HG03039 (cell line): ENCODE measurements around the gene JPH3.

Experiments
- ATAC-seq: cut with Tn5 transposase; IDR thresholded peaks from one replicate; pipeline ENCODE4 v1.9.1; 2021; ENCODE audit warnings: mild to moderate bottlenecking, moderate library complexity; ENCODE audit not compliant: unreplicated experiment

The JPH3 gene

DNA sequence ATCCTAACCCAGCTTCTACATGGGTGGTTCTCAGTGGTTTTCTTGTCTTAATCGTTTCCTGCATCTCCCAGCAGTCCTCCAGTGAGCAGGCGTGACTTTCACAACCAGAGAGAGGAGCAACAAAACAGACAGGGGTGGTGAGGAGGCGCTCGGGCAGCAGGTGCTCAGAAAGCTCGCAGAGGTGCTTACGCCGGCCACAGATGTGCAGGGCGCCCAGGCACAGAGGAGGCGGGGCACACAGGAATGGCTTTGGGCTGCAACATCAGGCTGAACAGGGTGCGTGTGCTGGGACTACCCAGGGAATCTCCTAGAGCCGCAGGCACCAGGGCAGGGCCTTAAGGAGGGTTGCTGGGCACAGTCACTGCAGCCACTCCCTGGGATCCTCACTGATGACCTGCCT lies 130.9 kb downstream of the JPH3 start:
- no peak for ATAC-seq

DNA sequence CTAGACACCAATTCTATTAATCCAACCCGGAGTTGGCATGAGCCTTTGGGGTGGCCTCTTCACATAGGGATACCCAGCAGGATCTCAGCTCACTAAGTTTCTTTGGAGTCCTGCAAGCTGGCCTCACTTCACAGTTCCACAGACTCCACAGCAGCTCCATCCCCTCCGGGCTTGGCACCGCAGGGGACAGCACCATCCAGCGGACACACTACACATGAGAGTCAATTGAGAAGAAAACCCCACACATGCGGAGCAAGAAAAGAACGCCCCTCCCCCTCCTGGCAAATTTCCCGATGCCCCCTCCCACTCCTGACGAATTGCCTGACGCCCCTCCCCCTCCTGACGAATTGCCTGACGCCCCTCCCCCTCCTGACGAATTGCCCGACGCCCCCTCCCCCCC lies 132.3 kb downstream of the JPH3 start:
- no peak for ATAC-seq

DNA sequence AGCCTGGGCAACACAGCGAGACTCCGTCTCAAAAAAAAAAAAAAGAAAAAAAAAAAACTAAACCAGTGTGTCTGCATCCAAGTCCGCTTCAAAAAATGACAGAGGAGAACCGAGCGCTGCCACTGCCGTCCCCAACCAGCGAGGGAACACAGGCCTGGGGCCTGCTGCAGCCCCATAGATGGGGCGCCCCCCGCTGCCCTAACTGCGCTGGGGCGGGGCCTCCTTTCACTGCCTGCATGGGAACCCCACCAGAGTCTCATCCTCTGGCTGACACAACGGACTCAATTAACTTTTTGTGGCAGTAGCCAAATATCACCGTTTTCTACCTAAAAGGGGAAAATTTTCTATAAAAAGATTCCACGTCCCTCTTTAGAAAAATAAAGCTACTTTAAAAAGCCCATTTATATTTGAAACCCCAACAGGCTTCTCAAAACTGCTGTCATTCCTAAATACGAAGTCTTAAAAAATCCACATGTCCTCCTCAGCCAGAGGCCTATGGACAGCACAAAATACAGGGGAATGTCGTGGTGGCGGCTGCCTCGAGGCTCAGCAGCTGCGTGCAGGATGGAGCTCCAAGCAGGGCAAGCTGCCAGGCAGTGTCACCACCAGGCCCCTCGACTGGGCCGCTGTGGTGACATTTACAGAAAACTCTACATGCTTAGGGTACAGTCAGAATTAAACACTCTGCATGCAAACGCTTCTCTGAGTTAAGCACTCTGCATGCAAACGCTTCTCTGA lies 133.1 kb downstream of the JPH3 start:
- ATAC-seq: no peak

DNA sequence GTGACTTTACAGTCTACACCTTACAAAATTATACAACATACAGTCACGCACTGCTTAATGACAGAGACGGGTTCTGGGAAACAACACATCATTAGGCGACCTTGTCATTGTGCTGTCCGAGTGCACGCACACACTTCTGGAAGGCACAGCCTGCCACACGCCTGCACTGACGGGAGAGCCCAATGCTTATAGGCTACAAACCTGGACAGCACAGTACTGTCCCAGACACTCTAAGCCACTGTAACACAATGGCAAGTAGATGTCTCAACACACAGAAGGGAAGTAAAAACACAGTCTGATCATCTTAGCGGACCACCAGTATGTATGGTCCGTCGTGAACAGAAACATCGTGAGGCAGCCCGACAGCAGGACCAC lies 133.7 kb downstream of the JPH3 start:
- no peak for ATAC-seq

DNA sequence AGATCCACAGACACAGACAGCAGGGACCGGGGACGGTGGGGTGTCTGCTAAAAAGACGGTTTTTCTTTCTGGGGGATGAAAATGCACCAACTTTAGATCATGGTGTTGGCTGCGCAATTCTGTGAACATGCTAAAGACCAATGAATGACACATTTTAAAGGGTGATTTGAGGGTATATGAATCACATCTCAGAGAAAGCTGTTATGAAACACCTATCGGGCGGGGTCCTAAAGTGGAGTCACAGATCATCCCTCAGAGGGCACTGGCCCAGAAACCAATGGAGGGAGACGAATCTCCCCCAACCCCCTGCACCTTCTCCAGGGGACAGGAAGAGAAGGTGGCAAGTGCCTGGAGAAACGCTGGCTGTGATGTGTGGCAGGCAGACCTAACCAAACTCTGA lies 137.5 kb downstream of the JPH3 start:
- no peak for ATAC-seq

DNA sequence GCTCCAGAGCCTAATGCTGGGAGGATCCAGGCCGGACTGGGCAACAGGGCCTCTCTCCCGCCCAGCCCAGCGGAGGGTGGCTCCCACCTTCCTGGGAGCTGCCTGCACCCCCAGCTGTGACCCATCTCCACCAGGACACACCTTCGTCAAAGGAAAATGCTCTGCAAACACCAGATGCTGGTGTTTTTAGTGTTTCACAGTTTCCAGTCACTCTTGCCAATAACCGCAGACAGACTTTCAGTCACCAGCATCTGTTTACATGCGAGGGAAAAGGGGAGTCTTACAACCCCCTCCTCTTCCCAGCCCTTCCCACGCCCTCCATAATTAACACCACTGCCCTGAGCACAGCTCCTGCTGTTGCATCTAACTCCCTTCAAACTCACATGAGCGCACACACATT lies 138.1 kb downstream of the JPH3 start:
- no peak for ATAC-seq

DNA sequence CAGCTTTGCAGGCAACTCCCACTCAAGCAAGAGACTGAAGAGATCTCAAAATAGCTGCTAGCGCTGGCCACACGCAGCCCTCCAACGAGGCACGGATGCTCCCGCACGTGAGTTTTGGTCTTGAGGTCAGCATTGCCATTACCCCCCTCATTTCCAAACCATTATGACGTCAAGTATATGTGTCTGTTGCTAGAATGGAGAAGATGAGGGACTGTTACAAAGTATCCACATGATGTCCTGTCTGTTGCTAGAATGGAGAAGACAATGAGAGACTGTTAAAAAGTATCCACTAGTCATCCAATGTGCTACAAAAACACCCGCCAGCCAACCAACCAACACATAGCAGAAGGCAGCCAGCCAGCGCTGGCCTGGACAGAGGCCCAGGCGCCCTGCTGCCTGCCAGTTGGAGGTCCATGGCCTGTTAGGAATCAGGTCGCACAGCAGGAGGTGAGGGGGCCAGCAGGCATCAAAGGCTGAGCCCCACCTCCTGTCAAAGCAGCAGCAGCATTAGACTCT lies 138.7 kb downstream of the JPH3 start:
- no peak for ATAC-seq

DNA sequence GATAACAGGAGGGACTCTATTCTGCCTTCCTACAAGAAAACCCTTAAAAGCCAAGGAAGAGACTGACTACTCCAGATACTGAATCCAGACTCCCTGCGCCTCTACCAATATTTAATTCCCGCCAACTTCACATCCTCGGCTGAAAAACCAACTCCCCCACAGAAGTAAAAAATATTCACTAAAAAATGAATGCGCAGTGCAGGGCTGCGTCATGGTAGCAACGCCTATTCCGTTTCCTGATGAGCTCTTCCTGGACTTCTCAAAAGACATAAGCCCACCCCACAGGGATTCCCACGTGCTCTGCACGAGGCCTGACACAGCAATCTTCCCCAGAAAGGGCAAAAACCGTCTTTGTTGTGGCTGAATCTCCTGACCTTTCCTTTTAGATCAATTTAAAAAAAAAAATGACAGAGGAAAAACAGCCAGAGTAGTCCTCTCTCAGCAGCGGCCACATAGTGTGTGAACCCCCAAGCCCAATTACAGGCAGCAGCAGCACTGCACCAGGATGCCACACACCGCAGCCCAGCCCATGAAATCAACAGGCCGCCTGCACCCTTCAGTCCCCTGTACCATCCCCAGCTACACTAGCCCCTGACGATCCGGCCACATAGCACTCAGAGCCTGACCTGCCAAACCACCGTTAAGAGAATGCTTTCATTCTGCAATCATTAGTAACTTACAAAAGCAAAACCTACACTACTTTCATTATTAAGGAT lies 139.6 kb downstream of the JPH3 start:
- no peak for ATAC-seq

DNA sequence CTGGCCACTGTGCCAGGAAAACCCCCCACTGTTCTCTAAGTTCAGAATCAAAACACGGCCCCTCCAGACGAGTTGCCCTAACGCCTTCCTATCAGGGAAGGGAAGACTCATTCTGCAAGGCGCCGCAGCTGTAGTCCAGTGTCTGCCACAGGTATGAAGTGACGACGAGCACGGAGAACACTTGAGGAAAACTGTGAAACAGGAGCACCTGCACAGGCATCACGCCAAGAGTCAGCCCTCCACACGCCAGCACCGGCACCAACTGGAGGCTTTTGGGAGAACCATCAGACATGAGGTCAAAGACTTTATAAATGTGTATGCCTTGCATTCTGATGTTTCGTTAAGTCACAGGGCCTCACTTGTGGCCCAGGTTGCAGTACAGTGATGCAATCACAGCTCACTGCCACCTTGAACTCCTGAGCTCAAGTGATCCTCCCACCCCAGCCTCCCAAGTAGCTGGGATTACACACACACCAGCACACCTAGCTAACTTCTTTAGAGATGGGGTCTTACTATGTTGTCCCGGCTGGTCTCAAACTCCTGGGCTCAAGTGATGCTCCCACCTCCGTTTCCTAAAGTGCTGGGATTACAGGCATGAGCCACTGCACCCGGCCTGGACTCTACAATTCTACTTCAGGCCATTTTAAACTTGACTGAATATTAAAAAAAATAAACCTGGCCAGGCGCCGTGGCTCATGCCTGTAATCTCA lies 140.6 kb downstream of the JPH3 start:
- no peak for ATAC-seq

DNA sequence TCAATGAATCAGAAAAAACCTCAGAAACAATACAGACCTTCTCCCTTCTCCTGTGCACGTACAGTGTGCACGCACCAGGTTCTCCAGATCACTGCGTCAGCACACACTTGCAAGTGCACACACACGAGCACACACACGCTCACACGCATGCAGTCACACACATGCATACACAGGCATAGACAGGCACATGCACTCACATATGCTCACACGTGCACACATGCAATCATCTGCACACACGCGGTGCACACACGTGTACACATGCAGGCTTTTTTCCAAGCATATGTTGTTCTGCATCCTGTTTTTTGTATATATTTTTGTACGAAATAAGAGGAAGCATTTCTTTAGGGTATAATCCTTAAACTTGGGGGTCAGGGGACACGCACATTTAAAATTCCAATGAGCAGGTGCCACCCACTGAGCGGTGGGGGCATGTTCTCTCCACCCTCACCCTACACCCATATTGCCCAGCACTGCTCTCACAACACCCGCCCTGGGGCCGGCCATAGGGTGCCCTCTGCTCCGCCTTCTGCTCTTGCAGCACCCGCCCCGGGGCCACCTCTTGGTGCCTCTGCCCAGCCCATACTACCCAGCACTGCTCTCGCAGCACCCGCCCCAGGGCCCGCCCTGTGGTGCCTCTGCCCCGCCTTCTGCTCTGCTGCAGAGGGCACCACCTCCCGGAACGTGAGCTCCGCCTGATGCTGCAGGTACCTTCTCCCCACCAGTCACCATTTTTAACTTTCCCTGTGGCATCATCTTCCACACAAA lies 142.6 kb downstream of the JPH3 start:
- ATAC-seq: no peak

DNA sequence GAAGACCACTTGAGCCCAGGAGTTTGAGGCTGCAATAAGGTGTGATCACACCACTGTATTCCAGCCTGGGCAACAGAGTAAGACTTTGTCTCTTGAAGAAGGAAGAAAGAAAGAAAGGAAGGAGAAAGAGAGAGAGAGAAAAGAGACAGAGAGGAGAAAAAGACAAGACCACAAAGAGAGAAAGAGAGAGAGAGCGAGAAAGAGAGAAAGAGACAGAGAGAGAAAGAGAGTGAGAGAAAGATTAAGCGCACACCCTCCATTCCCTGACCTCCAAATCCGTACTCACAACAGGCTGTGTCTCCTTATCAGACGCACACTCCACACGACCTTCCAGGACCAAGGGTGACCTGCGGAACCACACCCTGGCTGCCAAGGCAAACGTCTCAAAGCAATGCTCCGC lies 143.9 kb downstream of the JPH3 start:
- ATAC-seq: no peak
